Measurements from ENCODE around the gene TPSG1.
"Not testable (repeated sequence)": the region's sequence is repeated elsewhere in the genome, so short reads cannot be mapped to it uniquely, and the experiment has no call there.

The TPSG1 gene

GRCh38 chr16:1256874-1257322 is 31.8 kb upstream of the TPSG1 start:
- DNase-seq (ENCODE audit: low spot score), result no peak

GRCh38 chr16:1256296-1256873 is 31.3 kb upstream of the TPSG1 start:
- DNase-seq (ENCODE audit: low spot score), result not testable (repeated sequence)

GRCh38 chr16:1255276-1256122 is 30.4 kb upstream of the TPSG1 start, which contains the start of gene TPSD1:
Gene TPSD1, plus strand, starts transcription at chr16:1256069. Its CDS starts 212 bp downstream, at chr16:1256281.
- not testable (repeated sequence) for DNase-seq (ENCODE audit: low spot score)

GRCh38 chr16:1254821-1255220 is 29.8 kb upstream of the TPSG1 start:
- not testable (repeated sequence) for DNase-seq (ENCODE audit: low spot score)

GRCh38 chr16:1253701-1254364 is 28.8 kb upstream of the TPSG1 start:
- not testable (repeated sequence) for DNase-seq (ENCODE audit: low spot score)

- not testable (repeated sequence) for DNase-seq (ENCODE audit: low spot score)
These were observed 24.1 kb upstream of the TPSG1 start for GRCh38 chr16:1249031-1249755.

GRCh38 chr16:1247903-1248537 is 23.0 kb upstream of the TPSG1 start:
- not testable (repeated sequence) for DNase-seq (ENCODE audit: low spot score)

GRCh38 chr16:1245452-1246020 is 20.5 kb upstream of the TPSG1 start:
- DNase-seq (ENCODE audit: low spot score), result no peak

GRCh38 chr16:1244881-1245280 is 19.8 kb upstream of the TPSG1 start:
- DNase-seq (ENCODE audit: low spot score), result no peak

GRCh38 chr16:1243907-1244850 is 19.1 kb upstream of the TPSG1 start:
- not testable (repeated sequence) for DNase-seq (ENCODE audit: low spot score)

GRCh38 chr16:1243363-1243762 is 18.3 kb upstream of the TPSG1 start:
- not testable (repeated sequence) for DNase-seq (ENCODE audit: low spot score)

GRCh38 chr16:1241081-1241480 is 16.0 kb upstream of the TPSG1 start:
- not testable (repeated sequence) for DNase-seq (ENCODE audit: low spot score)

- not testable (repeated sequence) for DNase-seq (ENCODE audit: low spot score)
These were observed 15.4 kb upstream of the TPSG1 start, which contains the start of gene TPSAB1 for GRCh38 chr16:1240436-1240835. Gene TPSAB1, plus strand, starts transcription at chr16:1240705. Its CDS starts 234 bp downstream, at chr16:1240939.

GRCh38 chr16:1239575-1239974 is 14.5 kb upstream of the TPSG1 start:
- DNase-seq (ENCODE audit: low spot score), result not testable (repeated sequence)

GRCh38 chr16:1238909-1239308 is 13.8 kb upstream of the TPSG1 start:
- not testable (repeated sequence) for DNase-seq (ENCODE audit: low spot score)

- DNase-seq (ENCODE audit: low spot score), result no peak
These were observed 12.9 kb upstream of the TPSG1 start for GRCh38 chr16:1237990-1238389.

GRCh38 chr16:1236659-1237058 is 11.6 kb upstream of the TPSG1 start:
- DNase-seq (ENCODE audit: low spot score), result not testable (repeated sequence)

- DNase-seq (ENCODE audit: low spot score), result not testable (repeated sequence)
These were observed 7.1 kb upstream of the TPSG1 start for GRCh38 chr16:1232049-1232748.

GRCh38 chr16:1231301-1231700 is 6.2 kb upstream of the TPSG1 start:
- not testable (repeated sequence) for DNase-seq (ENCODE audit: low spot score)
